Activated B cell treated with CpG ODN at 0.5 μM for 24 hours (primary cell): ENCODE measurements around the gene SLC9A9. TPM values are rescaled to one million over a fixed set of nuclear protein-coding genes. Genes with fewer than 3 reads are reported as not detected.
A peak's percentile ranks its signal among the peaks of the same experiment; 100 is the strongest.
"Not testable (repeated sequence)": the region's sequence is repeated elsewhere in the genome, so short reads cannot be mapped to it uniquely, and the experiment has no call there.

Experiments
- ATAC-seq: fragments of 200-7000 bp; cut with Tn5 transposase; one replicate; pipeline ENCODE4 v1.10.0; 2021; ENCODE audit warnings: low read depth, mild to moderate bottlenecking, moderate library complexity
- CTCF ChIA-PET: fragments of 350-600 bp; sonication (Branson Sonifier 250); formaldehyde crosslinking; loops from one replicate; lab custom pipeline; 2021; ENCODE audit warnings: antibody characterized with exemption; lab: Charles Lee
- POLR2A ChIA-PET: fragments of 350-600 bp; sonication (Branson Sonifier 250); formaldehyde crosslinking; loops from one replicate; lab custom pipeline; 2021; ENCODE audit warnings: antibody characterized with exemption; lab: Charles Lee
- DNase-seq: peaks from one replicate; pipeline ENCODE4 v3.0.0; 2022
- H3K27ac Mint-ChIP-seq: one replicate; pipeline ENCODE4 v1.8.0; 2020; ENCODE audit warnings: mixed read lengths
- H3K27me3 Mint-ChIP-seq: one replicate; pipeline ENCODE4 v1.8.0; 2021; ENCODE audit warnings: mixed read lengths
- H3K36me3 Mint-ChIP-seq: one replicate; pipeline ENCODE4 v1.8.0; 2021; ENCODE audit warnings: low read depth, mixed read lengths
- H3K4me1 Mint-ChIP-seq: one replicate; pipeline ENCODE4 v1.8.0; 2021; ENCODE audit warnings: mixed read lengths
- H3K4me3 Mint-ChIP-seq: one replicate; pipeline ENCODE4 v1.8.0; 2020; ENCODE audit warnings: mild to moderate bottlenecking, mixed read lengths
- H3K9me3 Mint-ChIP-seq: one replicate; pipeline ENCODE4 v1.8.0; 2020; ENCODE audit warnings: mixed read lengths
- CTCF ChIP-seq: fragments of 200-600 bp; IDR thresholded peaks from one replicate; pipeline ENCODE4 v1.8.0; 2022; ENCODE audit warnings: antibody characterized with exemption, mild to moderate bottlenecking
- intact Hi-C: fragments of 100-400 bp; cut with micrococcal nuclease; formaldehyde crosslinking; loops from one replicate; pipeline ENCODE4 v1.15.1; 2024
- total RNA-seq: library from RNA; stranded (reverse); gene quantifications from 2 replicates; pipeline ENCODE4 v1.2.3, GENCODE V29; 2022

Gene SLC9A9
- total RNA-seq, 1 donor from 2014 or later, result 9.4 TPM

GRCh38 chr3:143810166-143810952 is 37.9 kb downstream of the SLC9A9 start:
- no peak for TF ChIP-seq CTCF
- ATAC-seq (no peak), DNase-seq (no peak)
- peak overlapping the region; percentile 49 for H3K4me3 Mint-ChIP-seq
- peaks cover 2% of the 10 kb centered on the region for H3K9me3 Mint-ChIP-seq
- H3K27me3 Mint-ChIP-seq, result no peaks in the 10 kb centered on the region
- ChIA-PET POLR2A (interaction anchor here (1.0 to 1.2 kb wide), 2 partner anchors 15 to 161 kb away, joined by 3 to 6 read pairs; partner anchors contain the start of gene DIPK2A), CTCF (interaction anchor here (0.6 kb wide), 1 partner anchor 35 kb away, joined by 3 read pairs; no protein-coding TSS in a partner anchor)
- H3K4me1 Mint-ChIP-seq, result peaks cover 55% of the 10 kb centered on the region
- intact Hi-C loops, result no loop called here
- H3K36me3 Mint-ChIP-seq, result no peaks in the 10 kb centered on the region
- H3K27ac Mint-ChIP-seq, result peak overlapping the region; percentile 14

- Mint-ChIP-seq H3K36me3 (no peaks in the 10 kb centered on the region), H3K27ac (no peak overlapping the region), H3K27me3 (no peaks in the 10 kb centered on the region), H3K4me1 (peaks cover 44% of the 10 kb centered on the region), H3K9me3 (peaks cover 2% of the 10 kb centered on the region), H3K4me3 (no peak overlapping the region)
- ChIA-PET POLR2A (no interaction called here), CTCF (no interaction called here)
- no peak for DNase-seq
- TF ChIP-seq CTCF, result no peak
- no peak for ATAC-seq
- intact Hi-C loops, result no loop called here
Observed at GRCh38 chr3:143809121-143809621, 39.1 kb downstream of the SLC9A9 start.

- no peak for TF ChIP-seq CTCF
- Mint-ChIP-seq H3K4me3 (no peak overlapping the region), H3K9me3 (peaks cover 2% of the 10 kb centered on the region), H3K4me1 (peaks cover 35% of the 10 kb centered on the region), H3K36me3 (no peaks in the 10 kb centered on the region), H3K27me3 (no peaks in the 10 kb centered on the region), H3K27ac (no peak overlapping the region)
- POLR2A ChIA-PET, result no interaction called here
- intact Hi-C loops, result no loop called here
- CTCF ChIA-PET, result no interaction called here
- ATAC-seq (no peak), DNase-seq (no peak)
Observed at GRCh38 chr3:143808030-143808429, 40.2 kb downstream of the SLC9A9 start.

- Mint-ChIP-seq H3K27me3 (no peaks in the 10 kb centered on the region), H3K27ac (no peak overlapping the region), H3K4me3 (no peak overlapping the region), H3K4me1 (peaks cover 15% of the 10 kb centered on the region), H3K9me3 (no peaks in the 10 kb centered on the region), H3K36me3 (no peaks in the 10 kb centered on the region)
- intact Hi-C loops, result no loop called here
- ChIA-PET POLR2A (interaction anchor here (0.6 kb wide), 1 partner anchor 78 kb away, joined by 5 read pairs; no protein-coding TSS in a partner anchor), CTCF (no interaction called here)
- no peak for DNase-seq
- ATAC-seq, result no peak
- no peak for TF ChIP-seq CTCF
Observed at GRCh38 chr3:143806038-143806437, 42.2 kb downstream of the SLC9A9 start.

- POLR2A ChIA-PET, H3K27ac Mint-ChIP-seq, CTCF ChIA-PET, DNase-seq, H3K4me1 Mint-ChIP-seq, H3K9me3 Mint-ChIP-seq, intact Hi-C loops, H3K4me3 Mint-ChIP-seq, H3K27me3 Mint-ChIP-seq, ATAC-seq, H3K36me3 Mint-ChIP-seq: not testable (repeated sequence)
Observed at GRCh38 chr3:143805476-143805875, 42.8 kb downstream of the SLC9A9 start.

GRCh38 chr3:143801046-143801445 is 47.2 kb downstream of the SLC9A9 start:
- H3K9me3 Mint-ChIP-seq, H3K27me3 Mint-ChIP-seq, intact Hi-C loops, H3K36me3 Mint-ChIP-seq, H3K27ac Mint-ChIP-seq, CTCF ChIA-PET, DNase-seq, H3K4me3 Mint-ChIP-seq, POLR2A ChIA-PET, H3K4me1 Mint-ChIP-seq, ATAC-seq: not testable (repeated sequence)

GRCh38 chr3:143798151-143798550 is 50.1 kb downstream of the SLC9A9 start:
- CTCF ChIA-PET, POLR2A ChIA-PET, H3K27ac Mint-ChIP-seq, intact Hi-C loops, H3K4me1 Mint-ChIP-seq, DNase-seq, H3K9me3 Mint-ChIP-seq, H3K36me3 Mint-ChIP-seq, ATAC-seq, H3K27me3 Mint-ChIP-seq, H3K4me3 Mint-ChIP-seq: not testable (repeated sequence)
